GM18520 (cell line): ENCODE data around the gene CDH4.

Experiments used
- ATAC-seq: cut with Tn5 transposase; IDR thresholded peaks from one replicate; pipeline ENCODE4 v1.9.1; 2021; ENCODE audit not compliant: unreplicated experiment

CDH4 gene

DNA sequence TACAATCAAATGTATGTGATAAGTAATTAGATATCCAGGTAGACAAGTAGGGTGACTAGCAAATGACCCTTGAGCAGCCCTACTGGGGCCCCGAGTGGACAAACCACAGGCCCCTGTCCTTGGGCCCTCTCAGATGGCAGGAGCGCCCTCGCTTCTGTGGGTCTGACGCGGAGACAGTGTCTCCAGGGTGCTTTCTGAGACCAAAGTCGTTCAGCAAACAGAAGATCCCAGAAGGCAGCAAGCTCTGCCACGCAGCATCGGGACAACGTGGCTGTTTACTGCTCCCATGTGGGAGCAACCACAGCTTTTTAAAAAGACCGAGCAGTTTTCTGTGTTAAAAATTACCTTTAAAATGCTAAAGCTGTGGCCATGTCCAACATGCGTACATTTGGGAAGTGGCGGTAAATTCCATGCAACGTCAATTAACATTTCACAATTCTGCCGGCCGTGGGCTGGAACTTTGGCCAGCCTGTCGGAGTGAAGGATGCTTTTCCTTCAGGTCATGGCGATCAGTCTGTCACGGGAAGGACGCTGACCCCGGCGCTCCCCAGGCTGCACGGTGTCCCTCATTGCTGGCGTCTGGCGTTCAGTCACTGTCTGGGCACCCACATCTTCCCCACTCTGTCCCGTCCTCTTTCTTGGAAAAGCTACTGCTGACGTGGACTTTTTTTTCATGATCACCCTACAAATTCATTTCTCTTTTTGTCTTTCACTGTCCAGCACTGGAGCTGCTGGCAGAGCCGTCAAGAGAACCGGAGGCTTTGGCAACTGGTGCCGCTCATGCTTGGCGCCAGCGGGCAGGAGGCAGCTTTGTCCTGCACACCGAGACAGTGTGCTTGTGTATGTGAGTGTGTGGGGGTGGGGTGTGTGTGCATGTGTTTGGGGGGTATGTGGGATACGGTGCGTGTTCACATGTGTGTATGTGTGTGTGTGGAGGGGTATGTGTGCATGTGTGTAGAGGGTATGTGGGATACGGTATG is 293.1 kb downstream of the CDH4 start:
- ATAC-seq = no peak

DNA sequence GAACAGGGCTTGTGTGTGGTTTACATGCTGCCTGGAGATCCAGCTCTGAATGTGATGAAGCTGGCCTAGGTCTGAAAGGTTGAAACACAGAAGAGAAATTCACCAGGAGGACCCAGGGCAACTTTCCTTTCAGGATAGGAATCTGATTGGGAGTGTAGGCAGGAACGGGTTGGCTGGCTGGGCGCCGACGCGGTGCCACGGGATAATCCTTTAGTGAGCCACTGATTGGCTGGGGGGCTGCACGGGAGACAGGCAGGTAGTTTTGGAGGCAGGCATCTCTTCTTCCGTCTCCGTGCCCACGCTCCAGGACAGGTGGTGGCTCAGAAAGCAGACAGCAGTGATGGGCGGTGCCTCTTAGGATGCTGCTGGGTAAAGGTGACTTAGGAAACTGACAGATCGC is 294.6 kb downstream of the CDH4 start:
- ATAC-seq = no peak

DNA sequence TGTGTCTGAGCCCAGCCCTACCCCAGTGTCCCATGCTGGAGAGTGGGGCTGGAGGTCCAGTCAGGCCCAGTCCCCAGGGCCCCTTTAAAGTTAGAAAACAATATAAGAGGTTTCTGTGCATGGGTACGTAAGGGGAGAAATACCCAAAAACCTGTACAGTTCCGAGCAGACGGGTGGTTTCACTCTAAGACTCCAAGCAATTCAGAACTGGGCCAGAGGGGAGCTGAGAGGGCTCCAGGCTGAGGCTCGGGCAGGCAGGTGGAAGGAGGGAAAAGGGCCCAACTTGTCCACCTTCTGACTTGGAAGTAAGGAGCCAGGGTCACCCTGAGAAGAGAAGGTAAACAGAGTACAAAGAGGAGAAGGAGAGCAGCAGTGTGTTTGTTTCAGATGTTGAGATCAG is 296.0 kb downstream of the CDH4 start:
- ATAC-seq = no peak

DNA sequence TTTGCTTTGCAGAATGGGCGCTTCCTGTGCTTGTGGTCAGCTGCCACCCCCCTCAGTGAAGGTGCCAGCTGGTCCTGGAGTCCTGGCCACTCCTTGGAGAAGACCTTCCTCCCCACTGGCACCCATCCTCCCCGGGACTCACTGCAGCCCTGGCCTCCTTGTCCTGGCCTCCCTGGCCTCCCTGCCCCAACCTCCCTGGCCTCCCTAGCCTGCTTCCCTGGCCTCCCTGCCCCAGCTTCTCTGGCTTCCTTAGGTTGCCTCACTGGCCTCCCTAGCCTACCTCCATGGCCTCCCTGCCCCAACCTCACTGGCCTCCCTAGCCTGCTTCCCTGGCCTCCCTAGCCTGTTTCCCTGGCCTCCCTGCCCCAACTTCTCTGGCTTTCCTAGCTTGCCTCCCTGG is 297.8 kb downstream of the CDH4 start:
- no peak for ATAC-seq

DNA sequence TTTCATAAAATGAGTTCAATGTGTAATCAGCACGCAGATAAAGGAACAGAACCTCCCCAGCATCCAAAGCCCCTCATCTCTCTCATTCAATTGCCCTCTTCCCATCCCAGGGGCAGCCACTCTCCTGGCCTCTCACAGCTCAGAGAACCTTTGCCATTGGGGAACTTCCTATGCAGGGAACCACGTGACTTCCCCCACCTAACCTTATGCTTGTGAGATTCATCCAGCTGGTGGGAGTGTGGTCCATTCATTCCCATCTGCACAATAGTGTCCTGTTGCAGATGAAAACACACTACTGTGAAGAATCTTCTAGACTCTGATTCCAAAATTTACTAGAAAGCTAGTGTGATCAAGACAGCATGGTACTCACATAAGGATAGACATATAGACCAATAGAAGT is 299.3 kb downstream of the CDH4 start:
- ATAC-seq = no peak

DNA sequence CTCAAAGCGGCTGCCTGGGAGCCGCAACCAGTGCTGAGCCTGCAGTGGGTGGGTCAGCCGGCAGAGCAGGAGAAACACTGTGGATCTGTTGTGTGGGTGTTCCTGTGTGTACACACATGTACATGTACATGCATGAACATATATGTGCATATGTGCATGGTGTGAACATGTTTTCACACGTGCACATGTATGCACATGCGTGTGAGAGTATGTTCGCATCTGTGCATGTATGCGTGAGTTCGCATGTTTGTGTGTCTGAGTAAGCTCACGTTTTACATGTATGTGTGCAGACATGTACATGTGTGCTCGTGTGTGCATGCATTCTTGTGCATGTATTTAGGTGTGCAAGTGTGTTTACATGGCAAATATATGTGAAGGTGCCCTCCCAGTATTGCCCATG is 302.6 kb downstream of the CDH4 start:
- ATAC-seq = no peak

DNA sequence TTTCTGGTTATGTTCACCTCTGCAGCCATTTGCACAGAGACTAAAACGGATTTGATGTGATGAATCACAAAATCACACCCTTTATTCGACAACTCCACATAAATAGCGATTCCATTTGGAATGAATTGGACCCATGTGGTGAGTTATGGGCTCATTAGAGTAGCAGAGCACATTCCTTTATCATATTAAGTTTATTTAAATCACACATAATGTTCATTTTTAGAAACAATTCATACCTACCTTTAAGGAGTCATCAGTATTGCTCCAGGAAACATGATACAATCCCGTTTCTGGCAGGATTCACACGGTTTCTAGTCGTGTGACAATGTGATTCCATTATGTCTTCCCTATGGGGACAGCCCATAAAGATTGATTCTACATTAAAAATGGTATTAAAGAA is 303.5 kb downstream of the CDH4 start:
- ATAC-seq = no peak

DNA sequence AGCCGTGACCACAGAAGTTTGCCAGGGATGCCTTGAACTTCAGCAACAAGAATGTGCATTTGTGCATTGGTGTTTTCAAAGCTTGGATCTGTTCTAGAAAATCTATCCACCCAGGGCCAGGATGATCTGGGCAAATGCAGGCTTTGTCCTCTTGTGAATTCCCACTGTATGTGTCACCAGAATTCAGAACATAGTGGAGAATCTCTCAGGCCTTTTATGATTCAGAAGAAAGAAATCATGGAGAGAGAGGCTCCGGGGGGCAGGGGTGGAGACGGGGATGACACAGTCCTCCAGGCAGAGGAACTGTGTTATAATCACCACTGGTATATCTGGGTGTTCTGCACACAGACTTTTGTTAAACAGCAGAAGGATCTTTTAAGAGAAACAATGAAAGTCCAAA is 304.1 kb downstream of the CDH4 start:
- no peak for ATAC-seq

DNA sequence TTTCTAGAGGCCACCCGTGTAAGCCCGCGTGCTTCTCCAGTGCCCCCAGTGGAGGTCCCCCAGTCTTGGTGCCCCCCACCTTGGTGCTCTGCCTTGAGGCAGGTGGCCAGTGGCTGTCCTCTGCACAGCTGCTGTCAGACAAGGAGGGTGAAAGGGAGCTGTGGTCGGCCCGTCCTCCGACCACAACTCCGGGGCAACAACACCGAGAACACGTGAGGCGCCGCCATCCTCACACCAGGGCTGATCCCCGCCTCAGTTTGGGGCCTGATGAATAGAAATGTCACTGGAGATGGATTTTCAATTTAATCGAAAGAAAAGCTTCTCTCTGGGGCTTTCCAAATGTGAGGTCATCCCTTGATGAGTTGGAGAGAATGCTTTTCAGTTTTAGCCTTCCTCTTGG is 304.6 kb downstream of the CDH4 start:
- ATAC-seq = no peak

DNA sequence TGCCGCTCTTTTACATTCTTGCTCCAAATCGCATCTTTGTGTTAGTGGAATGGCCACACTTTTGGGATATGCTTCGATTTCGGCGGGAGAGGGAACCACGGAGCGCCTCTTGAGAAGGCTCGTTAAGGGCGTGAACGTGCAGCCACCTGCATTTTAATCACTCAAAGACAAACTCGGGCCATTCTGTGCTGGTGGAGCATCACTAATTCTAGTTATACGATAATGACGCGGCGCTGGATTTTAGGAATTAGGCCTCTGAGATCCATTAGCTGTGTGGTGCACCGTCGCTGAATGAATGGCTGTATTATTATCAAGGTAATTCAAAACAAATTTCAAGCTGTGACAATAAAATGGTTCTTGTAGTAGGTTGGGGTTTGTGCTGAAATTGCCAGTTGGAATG is 305.6 kb downstream of the CDH4 start:
- ATAC-seq = no peak

DNA sequence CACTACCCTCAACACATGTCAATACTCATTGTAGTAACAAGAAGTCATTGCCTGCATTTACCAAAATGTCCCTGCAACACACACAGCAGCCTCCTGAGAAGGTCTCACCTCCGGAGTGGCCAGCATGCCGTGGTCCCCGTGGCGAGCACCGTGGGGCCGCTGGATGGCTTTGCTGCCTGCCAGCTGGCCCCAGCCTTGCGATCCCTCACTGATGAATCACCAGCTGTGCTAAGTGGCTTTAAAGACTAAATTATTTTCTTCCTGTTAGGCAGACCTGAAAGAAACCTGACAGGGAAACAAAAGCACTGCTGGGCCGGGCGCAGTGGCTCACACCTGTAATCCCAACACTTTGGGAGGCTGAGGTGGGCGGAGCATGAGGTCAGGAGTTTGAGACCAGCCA is 306.7 kb downstream of the CDH4 start:
- no peak for ATAC-seq

DNA sequence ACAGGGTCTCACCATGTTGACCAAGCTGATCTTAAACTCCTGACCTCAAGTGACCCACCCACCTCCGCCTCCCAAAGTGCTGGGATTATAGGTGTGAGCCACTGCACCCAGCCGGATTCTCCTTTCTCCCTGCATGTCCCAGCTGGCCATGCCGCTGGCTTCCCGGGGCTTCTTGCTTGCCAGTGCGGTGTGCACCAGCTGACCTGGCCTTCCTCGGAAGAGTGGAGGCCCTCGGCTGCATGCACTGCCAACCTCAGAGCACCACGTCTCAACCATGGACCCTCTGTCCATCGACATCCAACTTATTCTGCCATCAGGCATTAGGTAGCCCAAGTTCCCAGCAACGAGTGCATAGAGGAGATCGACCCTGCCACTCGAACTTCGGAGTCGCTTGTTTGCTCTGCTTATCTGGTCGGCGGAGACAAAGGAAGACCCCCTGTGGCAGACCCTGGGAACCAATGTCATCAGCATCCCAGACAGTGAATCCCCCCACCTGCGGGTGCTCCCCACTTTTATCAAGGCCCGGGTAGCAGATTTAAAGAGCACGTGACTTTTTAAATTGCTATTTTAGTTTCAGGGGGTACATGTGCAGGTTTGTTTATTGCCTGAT is 307.8 kb downstream of the CDH4 start:
- ATAC-seq = no peak

DNA sequence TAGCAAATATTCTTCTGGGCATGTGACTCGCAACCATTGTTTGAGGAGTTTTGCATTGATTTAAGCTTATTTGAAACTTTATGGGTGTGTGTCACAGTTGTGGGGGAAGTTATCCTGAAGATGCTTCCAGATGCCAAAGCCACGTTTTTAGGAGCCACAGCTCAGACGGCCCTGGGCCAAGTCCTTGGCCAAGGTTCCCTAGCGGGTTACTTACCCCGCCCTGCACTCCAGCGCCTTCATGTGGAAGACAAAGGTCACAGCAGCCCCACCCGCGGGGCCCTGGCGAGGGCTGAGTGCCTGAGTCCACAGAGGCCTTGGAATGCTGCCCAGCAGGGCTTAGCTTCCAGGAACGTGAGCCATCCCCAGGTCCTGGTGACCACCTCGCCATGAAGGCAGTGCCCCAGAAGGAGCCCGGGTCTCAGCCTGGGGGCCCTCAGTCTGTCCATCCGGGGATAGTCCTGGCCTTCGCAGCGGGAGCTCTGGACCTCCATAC is 308.3 kb downstream of the CDH4 start:
- no peak for ATAC-seq

DNA sequence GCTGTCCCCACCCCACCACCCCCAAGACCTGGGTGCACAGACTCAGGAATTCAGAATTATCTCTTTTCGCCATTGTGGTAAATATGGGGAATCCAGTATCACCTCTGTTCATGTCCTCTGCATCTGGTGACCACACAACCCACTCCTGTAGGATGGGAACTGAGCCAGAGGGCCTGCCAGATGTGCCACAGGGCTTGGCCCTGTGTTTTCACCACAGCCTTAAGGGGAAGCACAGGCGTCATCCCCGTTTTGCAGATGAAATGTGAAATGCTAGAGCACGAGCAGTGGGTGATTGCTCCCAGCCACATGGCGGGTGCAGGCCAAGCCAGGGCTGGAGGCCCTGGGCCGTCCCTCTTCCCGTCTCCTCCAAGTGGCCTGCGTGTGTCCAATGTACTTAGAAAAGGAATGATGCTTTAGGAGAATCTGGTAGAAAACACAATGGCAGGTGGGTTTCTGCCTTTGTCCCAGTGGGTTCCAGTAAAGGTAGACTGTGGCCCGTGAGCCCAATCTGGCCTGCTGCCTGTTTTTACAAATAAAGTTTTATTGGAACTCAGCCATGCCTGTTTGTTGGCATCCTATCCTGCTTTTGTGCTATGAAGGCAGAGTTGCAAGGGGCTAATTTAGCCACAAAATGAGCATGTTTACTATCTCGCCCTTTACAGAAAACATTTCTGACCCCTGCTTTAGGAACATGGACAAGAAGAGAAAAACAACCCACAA is 309.2 kb downstream of the CDH4 start:
- no peak for ATAC-seq

DNA sequence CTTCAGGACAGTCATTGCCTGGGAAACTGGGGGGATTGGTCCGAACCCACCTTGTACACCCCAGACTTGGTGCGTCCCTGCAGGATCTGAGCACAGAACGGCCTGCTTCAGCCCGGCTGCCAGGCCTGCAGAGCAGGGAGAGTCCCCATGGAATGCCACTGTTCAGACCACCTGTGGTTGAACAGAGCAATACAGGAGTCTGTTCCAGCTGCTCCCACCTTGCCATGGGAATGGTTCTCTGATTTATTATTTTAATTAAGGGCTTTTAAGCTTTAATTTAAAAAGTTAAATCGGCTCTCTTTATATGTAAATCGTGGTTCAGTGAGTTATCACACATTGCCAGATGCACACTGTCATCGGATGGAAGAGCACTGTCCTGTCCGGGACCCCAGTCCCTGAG is 310.4 kb downstream of the CDH4 start:
- no peak for ATAC-seq

DNA sequence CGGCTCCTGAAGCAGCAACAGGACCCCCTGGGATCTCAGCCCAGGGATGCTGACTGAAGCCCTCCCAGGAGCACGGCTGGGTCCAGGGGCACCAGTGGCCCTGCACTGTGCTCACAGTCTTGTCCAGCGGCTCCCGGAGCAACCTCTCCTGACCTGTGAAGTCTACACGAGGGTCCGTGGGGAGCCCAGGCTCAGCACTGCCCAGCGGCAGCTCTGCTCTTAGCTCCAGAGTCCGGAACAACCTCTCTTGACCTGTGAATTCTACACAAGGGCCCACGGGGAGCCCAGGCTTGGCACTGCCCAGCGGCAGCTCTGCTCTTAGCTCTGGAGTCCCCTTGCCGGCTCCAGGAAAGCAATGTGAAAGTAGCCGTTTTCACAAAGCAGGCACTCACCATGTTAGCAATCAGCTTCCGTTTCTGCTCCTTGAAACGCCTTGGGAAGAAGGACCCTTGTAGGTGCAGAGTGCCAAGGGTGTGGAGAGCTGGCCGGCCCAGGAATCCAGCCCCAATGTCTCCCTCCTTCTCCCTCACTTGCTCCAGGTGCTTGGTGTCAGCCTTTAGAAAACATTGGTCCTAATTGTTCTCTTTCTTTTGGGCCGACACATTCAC is 310.9 kb downstream of the CDH4 start:
- no peak for ATAC-seq

DNA sequence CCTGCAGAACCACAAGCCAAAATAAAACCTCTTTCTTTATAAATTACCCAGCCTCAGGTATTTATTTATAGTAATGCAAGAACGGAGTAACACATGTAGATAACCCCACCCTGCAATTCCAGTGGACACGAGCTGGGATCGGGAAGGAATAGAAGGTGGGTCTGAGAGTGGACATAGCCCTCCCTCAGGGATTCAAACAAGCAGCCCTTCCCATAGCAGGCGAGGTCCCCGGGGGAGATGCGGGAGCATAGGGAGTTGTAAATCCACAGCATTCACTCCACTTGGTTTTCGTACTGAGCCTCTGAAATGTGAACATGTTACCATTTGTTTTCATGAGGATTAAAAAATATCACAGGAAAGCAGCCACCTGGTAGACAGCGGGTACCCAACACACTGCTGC is 312.6 kb downstream of the CDH4 start:
- ATAC-seq = no peak

DNA sequence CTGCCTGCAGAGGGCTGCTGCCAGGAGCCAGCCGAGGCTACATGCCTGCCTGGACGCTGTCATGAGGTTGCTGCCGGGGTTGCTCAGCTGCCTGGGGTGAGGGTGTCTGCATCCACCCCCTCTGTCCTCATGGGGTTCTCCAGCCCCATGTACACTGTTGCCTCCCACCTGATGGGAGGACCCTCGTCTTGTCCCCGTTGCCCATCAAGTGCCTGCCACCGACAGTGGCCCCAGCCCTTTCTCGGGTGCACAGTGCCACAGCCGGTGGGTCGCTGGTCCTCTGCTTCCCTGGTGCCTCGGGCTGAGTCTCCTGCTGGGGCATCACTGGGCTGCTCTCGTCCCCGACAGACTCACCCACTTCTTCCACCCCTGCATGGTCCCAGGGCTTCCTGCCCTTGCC is 313.7 kb downstream of the CDH4 start:
- ATAC-seq = no peak

DNA sequence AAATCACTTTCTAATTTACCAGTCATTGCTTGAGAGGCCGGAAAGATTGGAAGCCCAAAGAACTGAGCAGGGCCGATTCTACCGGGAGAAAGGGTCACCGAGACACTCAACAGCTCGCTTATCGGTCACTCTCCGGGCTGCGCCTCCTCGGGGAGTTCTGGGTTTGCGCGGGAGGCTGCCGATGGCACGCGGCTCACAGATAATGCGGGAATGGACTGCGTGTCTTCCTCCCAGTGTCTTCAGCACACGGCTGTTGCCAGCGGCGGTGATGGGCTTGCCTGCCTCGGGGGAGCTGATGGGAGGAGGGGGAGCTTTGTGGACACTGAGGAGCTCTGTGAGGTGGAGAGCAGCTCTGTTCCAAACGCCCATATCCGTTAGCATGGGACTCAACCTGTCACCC is 314.6 kb downstream of the CDH4 start:
- ATAC-seq = no peak

DNA sequence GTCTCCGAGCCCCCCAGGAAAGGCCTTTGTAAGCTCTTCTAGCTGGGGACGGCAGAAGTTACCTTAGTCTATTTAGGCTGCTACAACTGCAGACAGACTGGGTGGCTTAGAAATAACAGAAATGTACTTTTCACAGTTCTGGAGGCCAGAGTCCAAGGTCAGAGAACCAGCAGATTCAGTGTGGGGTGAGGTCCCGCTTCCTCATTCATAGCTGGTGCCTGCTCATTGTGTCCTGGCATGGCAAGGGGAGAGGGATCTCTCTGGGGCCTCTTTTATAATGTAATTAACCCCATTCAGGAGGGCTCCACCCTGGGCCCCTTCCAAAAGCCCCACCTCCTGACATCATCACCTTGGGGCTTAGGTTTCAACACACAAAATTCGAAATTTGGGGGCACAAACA is 315.1 kb downstream of the CDH4 start:
- no peak for ATAC-seq

DNA sequence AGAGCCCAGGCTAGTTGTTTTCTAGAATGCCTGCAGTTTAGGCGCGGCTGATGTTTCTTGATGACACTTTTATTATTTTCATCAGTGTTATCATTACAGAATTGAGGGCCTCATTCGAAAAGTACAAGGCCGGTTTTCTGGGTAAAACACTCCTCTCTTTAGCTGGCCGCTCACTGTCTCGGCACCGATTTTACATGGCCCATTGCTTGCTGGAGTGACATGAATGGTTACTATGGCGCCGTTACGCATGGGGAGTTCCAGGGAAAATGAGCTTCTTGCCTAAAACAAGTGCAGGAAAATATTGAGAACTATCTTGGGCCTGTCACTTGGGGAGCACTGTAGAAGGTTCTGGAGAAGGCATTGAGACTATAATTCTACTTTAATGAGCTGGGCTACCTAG is 317.8 kb downstream of the CDH4 start:
- no peak for ATAC-seq
